Karpas-422 (cell line): Measurements from ENCODE around the gene ZNHIT1. TPM values are rescaled to one million over a fixed set of nuclear protein-coding genes. Genes with fewer than 3 reads are reported as not detected.

Experiments
- DNase-seq: peaks from one replicate; pipeline ENCODE4 v3.0.0-alpha.2; 2015
- H2AFZ ChIP-seq: fragments of 200-600 bp; sonication (generic); 2 replicates; pipeline ENCODE4 v1.6.1; 2014; ENCODE audit warnings: antibody characterized with exemption, low read length, mixed read lengths
- H3K27ac ChIP-seq: fragments of 200-600 bp; sonication (generic); 2 replicates; pipeline ENCODE4 v1.5.1; 2014; ENCODE audit warnings: mild to moderate bottlenecking, low read length, moderate library complexity
- H3K27me3 ChIP-seq: fragments of 200-600 bp; sonication (generic); 2 replicates; pipeline ENCODE4 v1.6.1; 2014; ENCODE audit warnings: low read length, mixed read lengths
- H3K36me3 ChIP-seq: fragments of 200-600 bp; sonication (generic); 2 replicates; pipeline ENCODE4 v1.6.1; 2014; ENCODE audit warnings: low read length, mixed read lengths; ENCODE audit not compliant: insufficient read depth
- H3K4me1 ChIP-seq: fragments of 200-600 bp; sonication (generic); 2 replicates; pipeline ENCODE4 v1.6.1; 2014; ENCODE audit warnings: mild to moderate bottlenecking, low read length, mixed read lengths
- H3K4me2 ChIP-seq: fragments of 200-600 bp; sonication (generic); 2 replicates; pipeline ENCODE4 v1.6.1; 2014; ENCODE audit warnings: low read length, low read depth, mild to moderate bottlenecking; ENCODE audit not compliant: poor library complexity, severe bottlenecking
- H3K4me3 ChIP-seq: fragments of 200-600 bp; sonication (generic); 2 replicates; pipeline ENCODE4 v1.5.1; 2014; ENCODE audit warnings: mild to moderate bottlenecking, antibody characterized with exemption, low read length, mixed read lengths
- H3K79me2 ChIP-seq: fragments of 200-600 bp; sonication (generic); 2 replicates; pipeline ENCODE4 v1.6.1; 2014; ENCODE audit warnings: mild to moderate bottlenecking, low read length, mixed read lengths
- H3K9ac ChIP-seq: fragments of 200-600 bp; sonication (generic); 2 replicates; pipeline ENCODE4 v1.6.0; 2014; ENCODE audit warnings: low read length
- H3K9me2 ChIP-seq: fragments of 200-600 bp; sonication (generic), shearing (Covaris generic); replicated peaks from 2 replicates; pipeline ENCODE4 v1.6.0; 2014; ENCODE audit warnings: mild to moderate bottlenecking, low read length, moderate library complexity; ENCODE audit not compliant: insufficient read depth
- H3K9me3 ChIP-seq: fragments of 300-700, 200-600 bp; sonication (generic); 2 replicates; pipeline ENCODE4 v1.6.1; 2014; ENCODE audit warnings: low read length, mixed read lengths
- H4K20me1 ChIP-seq: fragments of 200-600 bp; sonication (generic); 2 replicates; pipeline ENCODE4 v1.6.1; 2014; ENCODE audit warnings: mild to moderate bottlenecking, antibody characterized with exemption, low read length, low read depth; ENCODE audit not compliant: insufficient read depth
- total RNA-seq: library from RNA; depleted of rRNA; stranded (reverse); fragments of >200 nt; shearing (Covaris generic); gene quantifications from 2 replicates; pipeline ENCODE4 v1.2.3, GENCODE V29; 2014; ENCODE audit warnings: low replicate concordance; rRNA removed

ZNHIT1 gene
- 50.9 and 116 TPM in 2 replicates for total RNA-seq

- Histone ChIP-seq H3K36me3 (no peaks in the 10 kb centered on the region), H2AFZ (peak within 1 kb of the TSS; percentile 85), H3K9me3 (no peaks in the 10 kb centered on the region), H3K4me2 (peak within 1 kb of the TSS; percentile 99), H3K9me2 (no peaks in the 10 kb centered on the region), H4K20me1 (no peaks in the 10 kb centered on the region), H3K9ac (peak within 1 kb of the TSS; percentile 86), H3K79me2 (peaks cover 54% of the 10 kb centered on the region), H3K27me3 (no peaks in the 10 kb centered on the region), H3K27ac (peak within 1 kb of the TSS; percentile 56), H3K4me1 (peaks cover 21% of the 10 kb centered on the region), H3K4me3 (peak within 1 kb of the TSS; percentile 83)
- peak; percentile 99 for DNase-seq
These were observed at the start of gene ZNHIT1, which contains the start of gene PLOD3 for GRCh38 chr7:101217388-101218235. TSS of gene ZNHIT1 (plus strand) at chr7:101218165. CDS start at chr7:101218196, 31 bp downstream. TSS of gene PLOD3 (minus strand) at chr7:101217581. CDS start at chr7:101217274, 307 bp downstream.

DNA sequence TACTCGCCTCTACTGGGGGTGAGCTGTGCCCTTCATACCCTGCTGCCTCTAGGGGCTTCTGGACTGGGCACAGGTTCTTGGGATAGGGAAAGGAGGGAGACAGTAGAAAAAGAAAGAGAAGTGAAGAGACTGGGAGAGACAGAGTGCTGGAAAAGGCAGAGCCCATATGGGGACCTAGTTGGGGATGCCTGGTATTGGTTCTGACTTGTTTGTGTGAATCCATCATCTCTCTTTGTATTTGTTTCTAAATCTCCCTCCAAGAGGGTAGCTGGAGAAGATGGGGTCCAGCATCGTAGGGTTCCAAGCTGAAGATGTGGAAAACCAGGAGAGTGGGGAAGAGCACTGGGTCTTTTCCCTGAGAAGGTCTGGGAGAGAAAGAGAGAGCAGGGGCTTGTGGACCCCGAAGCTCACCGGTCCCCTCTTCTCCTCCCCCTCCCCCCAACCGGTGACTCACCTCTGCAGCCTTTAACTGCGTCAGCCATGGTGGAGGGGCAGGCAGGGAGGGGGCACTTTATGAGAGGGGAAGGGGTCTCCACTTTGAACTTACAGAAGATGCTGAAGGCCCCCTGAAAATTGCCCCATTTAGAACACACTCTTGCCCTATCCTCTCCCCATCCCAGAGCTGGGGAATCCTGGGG is 49.4 kb upstream of the ZNHIT1 start:
- Histone ChIP-seq H3K36me3 (no peaks in the 10 kb centered on the region), H3K27me3 (no peaks in the 10 kb centered on the region), H3K4me3 (no peak overlapping the region), H3K9me2 (no peaks in the 10 kb centered on the region), H4K20me1 (peaks cover 30% of the 10 kb centered on the region), H3K79me2 (0 out of 2 replicates have a peak, but pooled peaks cover 5% of the 10 kb centered on the region), H3K4me2 (no peak overlapping the region), H2AFZ (no peak overlapping the region), H3K4me1 (peaks cover 30% of the 10 kb centered on the region), H3K9ac (no peak overlapping the region), H3K27ac (no peak overlapping the region), H3K9me3 (no peaks in the 10 kb centered on the region)
- DNase-seq: no peak

DNA sequence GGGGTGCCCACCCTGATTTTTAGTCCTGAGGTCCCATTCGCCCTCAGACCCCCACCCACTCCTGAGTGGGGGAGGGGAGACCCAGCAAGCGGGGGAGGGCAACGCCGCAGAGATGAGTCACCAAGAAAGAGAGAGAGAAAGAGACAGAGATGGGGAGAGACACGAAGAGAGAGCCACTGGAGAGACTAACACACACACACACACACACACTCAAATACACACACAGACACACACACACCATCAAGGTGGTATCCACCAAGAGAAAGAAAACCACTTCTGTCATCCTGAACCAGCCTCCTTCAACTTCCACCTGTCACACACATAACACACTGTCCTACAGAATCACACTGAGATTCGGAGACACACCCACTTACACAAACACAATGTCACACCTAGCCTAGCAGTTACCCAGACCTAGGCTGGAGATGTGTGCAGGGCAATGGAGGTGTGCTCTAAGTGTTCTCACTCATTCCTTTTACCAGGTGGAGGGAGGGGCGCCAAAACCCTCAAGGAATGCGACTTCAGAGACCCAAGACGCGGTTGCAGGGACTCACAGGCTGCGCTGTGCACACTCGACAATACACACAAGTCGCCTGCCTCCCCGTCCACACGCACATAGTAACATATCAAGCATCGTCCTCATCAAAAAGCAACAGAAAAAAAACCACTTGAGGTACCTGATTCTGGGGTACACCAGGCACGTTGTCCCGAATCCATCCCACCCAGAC is 48.7 kb upstream of the ZNHIT1 start:
- Histone ChIP-seq H3K9me3 (no peaks in the 10 kb centered on the region), H2AFZ (no peak overlapping the region), H3K36me3 (no peaks in the 10 kb centered on the region), H3K79me2 (0 out of 2 replicates have a peak, but pooled peaks cover under 1% of the 10 kb centered on the region), H4K20me1 (peaks cover 25% of the 10 kb centered on the region), H3K27me3 (no peaks in the 10 kb centered on the region), H3K4me3 (no peak overlapping the region), H3K9ac (no peak overlapping the region), H3K4me2 (peak overlapping the region; percentile 22), H3K27ac (no peak overlapping the region), H3K9me2 (no peaks in the 10 kb centered on the region), H3K4me1 (peaks cover 26% of the 10 kb centered on the region)
- DNase-seq: peak; percentile 54

GRCh38 chr7:101169838-101170551 is 48.0 kb upstream of the ZNHIT1 start:
- Histone ChIP-seq H3K9me2 (no peaks in the 10 kb centered on the region), H3K79me2 (no peaks in the 10 kb centered on the region), H3K9ac (no peak overlapping the region), H3K4me3 (no peak overlapping the region), H3K27me3 (no peaks in the 10 kb centered on the region), H3K36me3 (no peaks in the 10 kb centered on the region), H3K9me3 (no peaks in the 10 kb centered on the region), H3K27ac (no peak overlapping the region), H4K20me1 (peaks cover 18% of the 10 kb centered on the region), H3K4me1 (peaks cover 19% of the 10 kb centered on the region), H3K4me2 (peak overlapping the region; percentile 22), H2AFZ (no peak overlapping the region)
- peak; percentile 92 for DNase-seq

DNA sequence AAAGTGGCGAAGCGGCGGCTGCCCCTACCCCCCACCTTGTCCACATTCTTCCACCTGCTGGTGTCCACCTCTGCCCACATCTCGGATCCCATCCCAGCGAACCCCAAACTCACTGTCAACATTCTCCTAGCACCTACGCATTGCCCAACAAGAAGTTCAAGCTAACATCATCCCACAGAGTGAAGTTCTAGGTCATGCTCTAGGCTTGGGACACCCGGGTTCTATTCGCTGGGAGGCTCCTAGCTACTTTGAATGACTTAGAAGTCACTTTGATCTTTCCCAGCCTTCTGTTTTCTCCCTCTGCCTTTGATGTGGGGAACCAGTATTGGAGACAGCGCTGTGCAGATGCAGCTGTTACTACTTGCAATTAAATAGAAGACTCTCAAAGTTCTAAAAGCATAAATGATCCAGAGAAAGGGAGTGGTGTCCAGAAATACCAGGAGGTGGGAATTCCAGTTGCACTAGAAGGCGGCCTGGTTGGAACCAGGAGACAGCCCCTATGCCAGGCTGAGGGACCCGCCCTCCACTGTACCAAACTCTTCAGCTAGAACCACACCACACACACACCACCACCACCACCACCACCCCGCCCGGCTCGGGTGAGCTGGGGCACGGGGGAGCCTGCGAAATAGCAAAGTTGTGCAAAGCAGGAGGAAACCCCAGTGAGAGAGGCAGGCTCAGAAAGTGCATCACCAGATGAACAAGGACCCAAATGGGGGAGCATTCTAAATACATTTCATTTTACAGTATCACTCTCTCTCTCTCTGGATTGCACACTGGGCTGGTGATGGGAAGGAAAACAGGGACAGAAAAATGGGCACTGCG is 47.1 kb upstream of the ZNHIT1 start:
- no peaks in the 10 kb centered on the region for H3K9me2 ChIP-seq
- no peaks in the 10 kb centered on the region for H3K79me2 ChIP-seq
- no peak overlapping the region for H3K4me2 ChIP-seq
- H3K4me3 ChIP-seq: no peak overlapping the region
- no peaks in the 10 kb centered on the region for H3K36me3 ChIP-seq
- no peak overlapping the region for H2AFZ ChIP-seq
- DNase-seq: no peak
- peaks cover 12% of the 10 kb centered on the region for H3K4me1 ChIP-seq
- no peaks in the 10 kb centered on the region for H3K9me3 ChIP-seq
- H3K9ac ChIP-seq: no peak overlapping the region
- H4K20me1 ChIP-seq: peaks cover 13% of the 10 kb centered on the region; the same call in 1 of the 2 replicates
- H3K27ac ChIP-seq: no peak overlapping the region
- no peaks in the 10 kb centered on the region for H3K27me3 ChIP-seq

- no peaks in the 10 kb centered on the region for H3K36me3 ChIP-seq
- no peaks in the 10 kb centered on the region for H3K9me2 ChIP-seq
- H4K20me1 ChIP-seq: peaks cover 8% of the 10 kb centered on the region; the same call in 1 of the 2 replicates
- peaks cover 9% of the 10 kb centered on the region for H3K4me1 ChIP-seq
- no peaks in the 10 kb centered on the region for H3K27me3 ChIP-seq
- no peak overlapping the region for H3K4me2 ChIP-seq
- DNase-seq: no peak
- no peak overlapping the region for H3K27ac ChIP-seq
- no peaks in the 10 kb centered on the region for H3K9me3 ChIP-seq
- H3K9ac ChIP-seq: no peak overlapping the region
- H2AFZ ChIP-seq: no peak overlapping the region
- H3K79me2 ChIP-seq: no peaks in the 10 kb centered on the region
- H3K4me3 ChIP-seq: no peak overlapping the region
These were observed 46.5 kb upstream of the ZNHIT1 start for GRCh38 chr7:101171442-101171837.
